NCI-H2029 treated with DMSO at 0.1 percent for 48 hours (cell line): ENCODE data around the gene MED9.
"Not testable (repeated sequence)": the region's sequence is repeated elsewhere in the genome, so short reads cannot be mapped to it uniquely, and the experiment has no call there.

Experiments
- DNase-seq: peaks from one replicate; lab custom pipeline; 2025; lab: John Stamatoyannopoulos, UW

The MED9 gene

GRCh38 chr17:17455173-17455572 is 21.6 kb upstream of the MED9 start:
- peak; percentile 26 for DNase-seq

GRCh38 chr17:17456251-17456650 is 20.5 kb upstream of the MED9 start:
- DNase-seq: no peak

- DNase-seq: no peak
Observed at GRCh38 chr17:17457680-17458079, 19.1 kb upstream of the MED9 start.

- no peak for DNase-seq
Observed at GRCh38 chr17:17460038-17460437, 16.8 kb upstream of the MED9 start.

GRCh38 chr17:17462048-17462824 is 14.6 kb upstream of the MED9 start:
- no peak for DNase-seq

GRCh38 chr17:17463821-17464220 is 13.0 kb upstream of the MED9 start:
- DNase-seq: no peak

GRCh38 chr17:17465878-17466277 is 10.9 kb upstream of the MED9 start:
- DNase-seq: not testable (repeated sequence)

GRCh38 chr17:17466511-17466910 is 10.3 kb upstream of the MED9 start:
- no peak for DNase-seq

- no peak for DNase-seq
Observed at GRCh38 chr17:17467016-17467415, 9.8 kb upstream of the MED9 start.

- no peak for DNase-seq
Observed at GRCh38 chr17:17467720-17468119, 9.1 kb upstream of the MED9 start.

- no peak for DNase-seq
Observed at GRCh38 chr17:17468217-17469010, 8.4 kb upstream of the MED9 start.

GRCh38 chr17:17469358-17469757 is 7.4 kb upstream of the MED9 start:
- DNase-seq: no peak

- no peak for DNase-seq
Observed at GRCh38 chr17:17469996-17470395, 6.8 kb upstream of the MED9 start.

GRCh38 chr17:17472333-17472920 is 4.4 kb upstream of the MED9 start:
- no peak for DNase-seq

GRCh38 chr17:17474341-17474740 is 2.5 kb upstream of the MED9 start:
- no peak for DNase-seq

- DNase-seq: no peak
Observed at GRCh38 chr17:17479209-17479608, 2.4 kb downstream of the MED9 start.

GRCh38 chr17:17480593-17481148 is 3.9 kb downstream of the MED9 start:
- DNase-seq: no peak

- DNase-seq: no peak
Observed at GRCh38 chr17:17481860-17482259, 5.1 kb downstream of the MED9 start.

- DNase-seq: no peak
Observed at GRCh38 chr17:17484451-17484899, 7.7 kb downstream of the MED9 start.

GRCh38 chr17:17485420-17485819 is 8.6 kb downstream of the MED9 start:
- DNase-seq: no peak

- not testable (repeated sequence) for DNase-seq
Observed at GRCh38 chr17:17486416-17486815, 9.6 kb downstream of the MED9 start.

- DNase-seq: no peak
Observed at GRCh38 chr17:17487998-17488397, 11.2 kb downstream of the MED9 start.
